Skeletal muscle tissue (tissue), 4 donors: Measurements from ENCODE around the gene KRTAP5-5. TPM values are rescaled to one million over a fixed set of nuclear protein-coding genes. Genes with fewer than 3 reads are reported as not detected.
"Not testable (repeated sequence)": the region's sequence is repeated elsewhere in the genome, so short reads cannot be mapped to it uniquely, and the experiment has no call there.

ENCODE experiments used
- H3K27ac ChIP-seq: one replicate; pipeline ENCODE4 v1.7.0; 2013; ENCODE audit warnings: mild to moderate bottlenecking, low read depth, low read length, inconsistent platforms
- H3K27me3 ChIP-seq, 3 donors: one replicate each; pipeline ENCODE4 v1.7.0; 2013; ENCODE audit warnings: low read length in 3 of 3; ENCODE audit not compliant: control insufficient read depth in 3 of 3, insufficient read depth in 3 of 3
- H3K36me3 ChIP-seq, 3 donors: one replicate each; pipeline ENCODE4 v1.7.0; 2013; ENCODE audit warnings: low read length in 3 of 3; ENCODE audit not compliant: control insufficient read depth in 3 of 3, insufficient read depth in 3 of 3
- H3K4me1 ChIP-seq, 3 donors: one replicate each; pipeline ENCODE4 v1.7.0; 2013; ENCODE audit warnings: low read length in 3 of 3, mild to moderate bottlenecking in 3 of 3; ENCODE audit not compliant: control insufficient read depth in 3 of 3, insufficient read depth in 3 of 3
- H3K4me3 ChIP-seq, 3 donors: one replicate each; pipeline ENCODE4 v1.7.0; 2013; ENCODE audit warnings: low read length in 3 of 3
- H3K9ac ChIP-seq, 3 donors: one replicate each; pipeline ENCODE4 v1.7.0; 2013; ENCODE audit warnings: low read length in 3 of 3, mild to moderate bottlenecking in 3 of 3, moderate library complexity in 2 of 3, low read depth in 1 of 3
- H3K9me3 ChIP-seq, 3 donors: one replicate each; pipeline ENCODE4 v1.7.0; 2013; ENCODE audit warnings: low read length in 3 of 3; ENCODE audit not compliant: control insufficient read depth in 3 of 3
- total RNA-seq: library from RNA; depleted of rRNA; stranded (reverse); fragments of >200 nt; gene quantifications from one replicate; pipeline ENCODE4 v1.2.3, GENCODE V29; 2014
- donor health status: Osteomylitis.

The KRTAP5-5 gene
- total RNA-seq, 1 donor from 2014 or later = not detected

- peaks cover 15 to 27% (median 20%) of the 10 kb centered on the region in 3 donors for H3K27me3 ChIP-seq
- H3K36me3 ChIP-seq = no peaks in the 10 kb centered on the region
- no peak overlapping the region for H3K9ac ChIP-seq
- H3K4me3 ChIP-seq = no peak overlapping the region
- H3K4me1 ChIP-seq = peaks cover 0 to 4% (median 0%) of the 10 kb centered on the region in 3 donors
- no peaks in the 10 kb centered on the region for H3K9me3 ChIP-seq
- H3K27ac ChIP-seq = no peak overlapping the region
Observed at GRCh38 chr11:1654388-1655167, 25.0 kb downstream of the KRTAP5-5 start.

GRCh38 chr11:1655168-1656060 is 25.8 kb downstream of the KRTAP5-5 start:
- Histone ChIP-seq H3K36me3 (no peaks in the 10 kb centered on the region), H3K27ac (no peak overlapping the region), H3K27me3 (peaks cover 15 to 27% (median 25%) of the 10 kb centered on the region in 3 donors), H3K4me3 (no peak overlapping the region), H3K9ac (no peak overlapping the region), H3K9me3 (no peaks in the 10 kb centered on the region), H3K4me1 (peaks cover 0 to 4% (median 0%) of the 10 kb centered on the region in 3 donors)

- Histone ChIP-seq H3K27me3 (peaks cover 15 to 28% (median 27%) of the 10 kb centered on the region in 3 donors), H3K36me3 (no peaks in the 10 kb centered on the region), H3K9ac (no peak overlapping the region)
Observed at GRCh38 chr11:1656061-1656441, 26.5 kb downstream of the KRTAP5-5 start.

GRCh38 chr11:1656670-1657069 is 27.1 kb downstream of the KRTAP5-5 start:
- Histone ChIP-seq H3K27me3 (peaks cover 15 to 28% (median 27%) of the 10 kb centered on the region in 3 donors), H3K36me3 (no peaks in the 10 kb centered on the region), H3K4me1 (peaks cover 0 to 4% (median 0%) of the 10 kb centered on the region in 3 donors), H3K27ac (no peak overlapping the region), H3K9me3 (no peaks in the 10 kb centered on the region), H3K9ac (no peak overlapping the region), H3K4me3 (no peak overlapping the region)

More at GRCh38 chr11:1656061-1656441, 26.5 kb downstream of the KRTAP5-5 start:
- H3K4me1 ChIP-seq = peaks cover 0 to 4% (median 0%) of the 10 kb centered on the region in 3 donors
- H3K4me3 ChIP-seq = no peak overlapping the region
- no peak overlapping the region for H3K27ac ChIP-seq
- no peaks in the 10 kb centered on the region for H3K9me3 ChIP-seq

- peaks cover 15 to 24% (median 21%) of the 10 kb centered on the region in 3 donors for H3K27me3 ChIP-seq
- no peaks in the 10 kb centered on the region for H3K4me1 ChIP-seq
- H3K4me3 ChIP-seq = no peak overlapping the region
- H3K9me3 ChIP-seq = no peaks in the 10 kb centered on the region
- no peak overlapping the region for H3K9ac ChIP-seq
- H3K36me3 ChIP-seq = no peaks in the 10 kb centered on the region
- no peak overlapping the region for H3K27ac ChIP-seq
Observed at GRCh38 chr11:1659506-1659905, 29.9 kb downstream of the KRTAP5-5 start.

DNA sequence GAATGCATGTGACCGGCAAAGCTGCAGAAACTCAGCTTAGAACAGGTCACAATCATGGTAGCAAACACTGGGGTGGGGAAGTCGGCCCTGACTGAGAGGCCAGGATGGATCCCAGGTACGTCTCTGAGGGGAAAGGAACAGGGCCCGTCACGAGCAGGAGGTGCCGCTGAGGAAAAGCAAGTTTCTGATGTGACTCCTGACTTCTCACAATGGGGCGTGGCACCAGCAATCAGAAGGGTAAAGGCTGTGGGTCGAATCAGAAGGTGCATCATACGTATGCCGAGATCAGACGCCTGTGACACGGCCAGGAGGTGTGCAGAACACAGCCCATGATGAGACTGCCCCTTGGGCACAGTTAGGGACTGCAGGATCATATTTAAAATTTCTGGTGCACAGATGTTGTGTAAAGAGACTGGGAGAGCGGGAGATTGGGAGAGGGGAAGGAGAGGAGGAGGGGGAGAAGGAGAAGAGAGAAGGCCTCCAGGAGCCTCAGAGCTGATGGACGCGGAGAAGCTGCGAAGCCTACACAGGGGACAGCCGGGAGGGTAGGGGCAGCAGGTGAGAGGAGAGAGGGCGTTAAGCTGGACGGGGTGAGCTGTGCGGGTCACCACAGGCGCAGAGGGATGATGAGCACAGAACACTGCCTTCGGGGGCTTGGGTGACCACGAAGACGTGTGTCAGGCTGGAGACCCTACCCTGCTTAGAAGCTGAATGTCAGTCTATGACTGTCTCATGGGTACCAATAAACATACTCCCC is 30.7 kb downstream of the KRTAP5-5 start:
- Histone ChIP-seq H3K36me3 (no peaks in the 10 kb centered on the region), H3K4me3 (no peak overlapping the region), H3K4me1 (no peaks in the 10 kb centered on the region), H3K27ac (no peak overlapping the region), H3K9ac (no peak overlapping the region), H3K27me3 (peaks cover 12 to 18% (median 17%) of the 10 kb centered on the region in 3 donors), H3K9me3 (no peaks in the 10 kb centered on the region)

DNA sequence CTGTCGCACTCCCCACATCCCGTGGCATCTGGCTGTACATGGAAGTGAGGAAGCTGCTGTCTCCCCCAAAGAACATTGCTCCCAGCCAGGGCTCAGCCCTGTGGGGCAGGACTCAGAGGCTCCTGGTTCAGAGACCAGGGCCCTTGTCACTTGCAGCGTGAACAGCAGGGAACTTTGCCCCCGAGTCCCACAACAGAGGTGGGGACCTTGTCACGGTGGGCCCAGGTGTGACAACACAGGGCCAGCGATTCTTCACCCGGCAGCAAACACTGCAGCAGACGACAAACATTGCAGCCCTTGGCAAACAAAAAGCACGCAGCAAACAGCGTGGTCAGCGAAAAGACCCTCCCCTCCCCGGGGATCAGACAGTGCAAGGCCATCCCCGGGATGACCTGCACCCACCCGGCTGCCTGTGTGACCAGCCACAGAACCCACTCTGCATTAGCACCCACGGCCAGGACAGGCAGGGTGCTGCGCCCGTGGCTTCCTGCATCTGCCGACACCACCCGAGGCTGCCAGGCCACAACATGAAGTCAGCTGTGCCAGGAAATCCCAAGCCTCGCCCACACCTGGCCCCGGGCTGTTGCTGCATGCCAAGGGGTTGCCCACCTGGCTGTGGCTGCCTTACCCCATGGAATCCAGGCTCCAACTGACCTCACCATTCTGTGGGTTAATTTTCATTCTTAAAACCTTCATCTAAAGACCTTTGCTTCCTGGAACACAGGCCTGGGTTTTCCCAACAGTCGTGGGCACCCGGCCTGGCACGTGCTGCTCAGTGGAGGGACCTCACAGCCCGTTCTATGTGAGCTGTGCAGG is 32.1 kb downstream of the KRTAP5-5 start:
- not testable (repeated sequence) for H3K9me3 ChIP-seq, H3K27me3 ChIP-seq, H3K27ac ChIP-seq, H3K9ac ChIP-seq, H3K4me3 ChIP-seq, H3K36me3 ChIP-seq, H3K4me1 ChIP-seq

- not testable (repeated sequence) for H3K9ac ChIP-seq, H3K4me3 ChIP-seq
Observed at GRCh38 chr11:1662699-1663283, 33.2 kb downstream of the KRTAP5-5 start.

GRCh38 chr11:1665313-1665712 is 35.7 kb downstream of the KRTAP5-5 start:
- Histone ChIP-seq H3K9me3 (no peaks in the 10 kb centered on the region), H3K4me3 (no peak overlapping the region), H3K27ac (no peak overlapping the region), H3K36me3 (no peaks in the 10 kb centered on the region), H3K9ac (no peak overlapping the region), H3K4me1 (no peaks in the 10 kb centered on the region), H3K27me3 (peaks cover 21 to 34% (median 25%) of the 10 kb centered on the region in 3 donors)

More at GRCh38 chr11:1662699-1663283, 33.2 kb downstream of the KRTAP5-5 start:
- H3K27me3 ChIP-seq = peaks cover under 1 to 14% (median 8%) of the 10 kb centered on the region in 3 donors
- not testable (repeated sequence) for H3K9me3 ChIP-seq, H3K4me1 ChIP-seq, H3K36me3 ChIP-seq, H3K27ac ChIP-seq
